PC-9 (cell line): ENCODE results near the gene SLC30A9. TPM values are rescaled to one million over a fixed set of nuclear protein-coding genes. Genes with fewer than 3 reads are reported as not detected.
A peak's percentile ranks its signal among the peaks of the same experiment; 100 is the strongest.

Experiments used
- BruUV-seq: library from RNA; stranded (reverse); fragments of 400-500 nt; replicated peaks from 2 replicates; lab custom pipeline; 2021; lab: Mats Ljungman, UMichigan
- CTCF ChIA-PET: fragments of 300-600 bp; sonication (Branson Sonifier 250); formaldehyde crosslinking; loops from one replicate; lab custom pipeline; 2022; ENCODE audit warnings: antibody characterized with exemption; lab: Charles Lee
- POLR2A ChIA-PET: fragments of 300-600 bp; sonication (Branson Sonifier 250); formaldehyde crosslinking; loops from one replicate; lab custom pipeline; 2022; ENCODE audit warnings: antibody characterized with exemption; ENCODE audit not compliant: unreplicated experiment; lab: Charles Lee
- DNase-seq, 2 experiments: peaks; one replicate each; pipeline versions ENCODE4 v3.0.0 to v3.0.0-alpha.2; 2015 to 2022; ENCODE audit warnings: mixed read lengths in 1 of 2
- H2AFZ ChIP-seq: fragments of 200-600 bp; sonication (generic); 2 replicates; pipeline ENCODE4 v1.8.1; 2017; ENCODE audit warnings: antibody characterized with exemption
- H3F3A ChIP-seq: fragments of 200-600 bp; sonication (generic); 2 replicates; pipeline ENCODE4 v1.8.1; 2017; ENCODE audit warnings: antibody characterized with exemption, mild to moderate bottlenecking, low read depth; ENCODE audit not compliant: insufficient read depth
- H3K27ac ChIP-seq: fragments of 200-600 bp; sonication (generic); 2 replicates; pipeline ENCODE4 v1.6.1; 2016; ENCODE audit warnings: mixed run types
- H3K27me3 ChIP-seq: fragments of 200-600 bp; sonication (generic); 2 replicates; pipeline ENCODE4 v1.6.1; 2016; ENCODE audit warnings: low read depth, mixed run types; ENCODE audit not compliant: insufficient read depth
- H3K36me3 ChIP-seq: fragments of 200-600 bp; sonication (generic); 2 replicates; pipeline ENCODE4 v1.6.1; 2016; ENCODE audit warnings: low read depth, mixed run types
- H3K4me1 ChIP-seq: fragments of 200-600 bp; sonication (generic); replicated peaks from 2 replicates; pipeline ENCODE4 v1.6.1; 2016; ENCODE audit warnings: mixed run types; ENCODE audit not compliant: insufficient read depth
- H3K4me2 ChIP-seq: fragments of 200-600 bp; sonication (generic); 2 replicates; pipeline ENCODE4 v1.6.1; 2017; ENCODE audit warnings: mixed run types
- H3K4me3 ChIP-seq: fragments of 200-600 bp; sonication (generic); 2 replicates; pipeline ENCODE4 v1.6.1; 2016; ENCODE audit warnings: mixed run types
- H3K79me2 ChIP-seq: fragments of 200-600 bp; sonication (generic); 2 replicates; pipeline ENCODE4 v1.6.1; 2017; ENCODE audit warnings: low read depth, mixed run types
- H3K9me2 ChIP-seq: fragments of 200-600 bp; sonication (generic); 2 replicates; pipeline ENCODE4 v1.8.1; 2017; ENCODE audit warnings: mild to moderate bottlenecking; ENCODE audit not compliant: insufficient read depth
- H3K9me3 ChIP-seq: fragments of 200-600 bp; sonication (generic); 2 replicates; pipeline ENCODE4 v1.8.1; 2016; ENCODE audit warnings: low read depth; ENCODE audit not compliant: insufficient read depth
- H4K20me1 ChIP-seq: fragments of 200-600 bp; sonication (generic); 2 replicates; pipeline ENCODE4 v1.8.1; 2017; ENCODE audit not compliant: insufficient read depth
- EZH2 ChIP-seq: fragments of 200-600 bp; sonication (generic); IDR thresholded peaks from 2 replicates; pipeline ENCODE4 v1.8.0; 2017; ENCODE audit warnings: antibody characterized with exemption, low read depth
- intact Hi-C: fragments of 100-400 bp; cut with micrococcal nuclease; formaldehyde crosslinking; loops from one replicate; pipeline ENCODE4 v1.10.0; 2022; ENCODE audit not compliant: unreplicated experiment
- total RNA-seq: library from RNA; stranded (reverse); gene quantifications from 2 replicates; pipeline ENCODE4 v1.2.3, GENCODE V29; 2021
- TF ChIP-seq, protein P1 (sequence below): fragments of 200-600 bp; sonication (generic); conservative IDR thresholded peaks from 2 replicates; pipeline ENCODE4 v1.6.1; 2017; ENCODE audit warnings: mixed run types, antibody characterized with exemption, mild to moderate bottlenecking, moderate library complexity

Gene SLC30A9
- total RNA-seq, 1 experiment from 2014 or later, result 47.6 TPM

DNA sequence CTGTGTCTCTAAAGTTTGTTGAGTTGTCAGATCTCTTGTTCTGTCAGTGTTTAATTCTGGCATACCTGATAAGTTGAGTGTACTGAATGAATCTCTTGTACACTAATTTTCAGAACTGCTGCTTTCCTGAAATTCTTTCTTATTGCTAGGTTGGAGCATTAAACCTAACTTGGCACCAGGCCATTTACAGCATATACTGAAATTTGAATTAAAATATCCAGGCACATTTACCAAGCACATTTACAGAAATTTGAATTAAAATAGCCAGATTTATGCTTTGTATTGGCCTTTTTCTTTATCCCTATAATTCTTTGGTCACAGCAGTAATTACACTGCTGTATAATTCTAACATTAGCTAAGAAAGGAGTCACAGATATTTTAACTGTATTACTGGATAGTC is 46.2 kb upstream of the SLC30A9 start:
- Histone ChIP-seq H3K4me2 (no peak overlapping the region), H3K36me3 (peaks cover 42% of the 10 kb centered on the region), H2AFZ (no peak overlapping the region), H3K27ac (no peak overlapping the region), H4K20me1 (peaks cover 10% of the 10 kb centered on the region; the same call in 1 of the 2 replicates), H3F3A (no peaks in the 10 kb centered on the region), H3K4me3 (no peak overlapping the region), H3K27me3 (no peaks in the 10 kb centered on the region), H3K9me2 (no peaks in the 10 kb centered on the region), H3K9me3 (no peaks in the 10 kb centered on the region), H3K4me1 (peaks cover 5% of the 10 kb centered on the region; the same call in 1 of the 2 replicates), H3K79me2 (peaks cover 34% of the 10 kb centered on the region)
- ChIA-PET POLR2A (no interaction called here), CTCF (no interaction called here)
- intact Hi-C loops, result no loop called here
- BruUV-seq, result no TSS peak
- TF ChIP-seq, protein P1, sequence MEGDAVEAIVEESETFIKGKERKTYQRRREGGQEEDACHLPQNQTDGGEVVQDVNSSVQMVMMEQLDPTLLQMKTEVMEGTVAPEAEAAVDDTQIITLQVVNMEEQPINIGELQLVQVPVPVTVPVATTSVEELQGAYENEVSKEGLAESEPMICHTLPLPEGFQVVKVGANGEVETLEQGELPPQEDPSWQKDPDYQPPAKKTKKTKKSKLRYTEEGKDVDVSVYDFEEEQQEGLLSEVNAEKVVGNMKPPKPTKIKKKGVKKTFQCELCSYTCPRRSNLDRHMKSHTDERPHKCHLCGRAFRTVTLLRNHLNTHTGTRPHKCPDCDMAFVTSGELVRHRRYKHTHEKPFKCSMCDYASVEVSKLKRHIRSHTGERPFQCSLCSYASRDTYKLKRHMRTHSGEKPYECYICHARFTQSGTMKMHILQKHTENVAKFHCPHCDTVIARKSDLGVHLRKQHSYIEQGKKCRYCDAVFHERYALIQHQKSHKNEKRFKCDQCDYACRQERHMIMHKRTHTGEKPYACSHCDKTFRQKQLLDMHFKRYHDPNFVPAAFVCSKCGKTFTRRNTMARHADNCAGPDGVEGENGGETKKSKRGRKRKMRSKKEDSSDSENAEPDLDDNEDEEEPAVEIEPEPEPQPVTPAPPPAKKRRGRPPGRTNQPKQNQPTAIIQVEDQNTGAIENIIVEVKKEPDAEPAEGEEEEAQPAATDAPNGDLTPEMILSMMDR, result no peak
- no peak for TF ChIP-seq EZH2
- no peak for DNase-seq

DNA sequence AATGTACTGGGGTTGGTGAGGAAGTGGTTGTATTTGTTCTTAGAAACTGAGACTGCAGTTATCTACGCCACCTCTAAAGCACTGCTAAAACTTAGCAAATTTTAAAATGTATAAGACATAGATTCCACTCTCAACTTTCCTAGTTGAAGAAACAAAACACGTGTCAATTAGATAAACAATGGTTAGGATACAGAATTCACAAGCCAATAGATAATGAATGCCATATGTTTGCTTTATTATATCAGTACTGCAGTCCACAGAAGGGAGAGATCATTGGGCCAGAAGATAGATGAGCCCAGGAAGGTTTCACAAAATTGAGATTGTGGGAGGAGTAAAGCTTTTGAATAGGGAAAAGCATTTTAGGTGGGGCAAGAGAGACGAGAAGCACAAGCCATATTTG is 40.8 kb upstream of the SLC30A9 start:
- H2AFZ ChIP-seq, result no peak overlapping the region
- no peaks in the 10 kb centered on the region for H3K9me2 ChIP-seq
- DNase-seq, result no peak
- no TSS peak for BruUV-seq
- no peaks in the 10 kb centered on the region for H3K9me3 ChIP-seq
- H3K4me2 ChIP-seq, result no peak overlapping the region
- H4K20me1 ChIP-seq, result peaks cover 20% of the 10 kb centered on the region; the same call in 1 of the 2 replicates
- TF ChIP-seq EZH2, result no peak
- TF ChIP-seq, protein P1, result no peak
- no peaks in the 10 kb centered on the region for H3K79me2 ChIP-seq
- H3K4me1 ChIP-seq, result no peaks in the 10 kb centered on the region
- H3K36me3 ChIP-seq, result peaks cover 27% of the 10 kb centered on the region; the same call in 1 of the 2 replicates
- ChIA-PET POLR2A (no interaction called here), CTCF (no interaction called here)
- intact Hi-C loops, result no loop called here
- no peak overlapping the region for H3K4me3 ChIP-seq
- no peak overlapping the region for H3K27ac ChIP-seq
- no peaks in the 10 kb centered on the region for H3F3A ChIP-seq
- H3K27me3 ChIP-seq, result no peaks in the 10 kb centered on the region

DNA sequence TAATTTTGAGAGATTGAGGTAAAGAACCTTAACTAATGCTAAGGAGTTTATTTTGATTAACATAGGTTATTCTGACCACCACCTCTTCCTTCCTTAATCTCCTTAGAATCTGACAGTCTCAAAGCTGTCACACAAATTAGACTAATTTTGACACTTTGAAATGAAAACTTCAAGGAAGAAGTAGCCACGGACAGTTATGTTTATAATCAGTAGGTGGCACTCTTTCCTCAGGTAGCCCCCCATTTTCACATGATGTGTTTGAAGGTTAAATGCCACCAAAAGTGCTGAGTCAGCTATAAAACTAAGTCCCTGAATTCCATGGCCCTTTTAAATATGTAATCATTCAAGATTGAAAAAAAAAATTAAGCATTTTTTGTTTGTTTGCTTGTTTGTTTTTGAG is 32.7 kb upstream of the SLC30A9 start:
- H3K27me3 ChIP-seq, result no peaks in the 10 kb centered on the region
- H3K36me3 ChIP-seq, result peaks cover 10% of the 10 kb centered on the region; the same call in 1 of the 2 replicates
- no peak for TF ChIP-seq EZH2
- TF ChIP-seq, protein P1, result peak; percentile 49
- ChIA-PET CTCF (no interaction called here), POLR2A (no interaction called here)
- intact Hi-C loops, result no loop called here
- no peak for DNase-seq
- H3K27ac ChIP-seq, result no peak overlapping the region
- no peak overlapping the region for H3K4me3 ChIP-seq
- H3F3A ChIP-seq, result 0 out of 2 replicates have a peak, but pooled peaks cover 3% of the 10 kb centered on the region
- no peak overlapping the region for H3K4me2 ChIP-seq
- no TSS peak for BruUV-seq
- H4K20me1 ChIP-seq, result peaks cover 4% of the 10 kb centered on the region; the same call in 1 of the 2 replicates
- no peaks in the 10 kb centered on the region for H3K4me1 ChIP-seq
- no peaks in the 10 kb centered on the region for H3K9me2 ChIP-seq
- H3K79me2 ChIP-seq, result no peaks in the 10 kb centered on the region
- H3K9me3 ChIP-seq, result no peaks in the 10 kb centered on the region
- no peak overlapping the region for H2AFZ ChIP-seq
